Loucy (cell line): ENCODE data around the gene SLC9A2.

Experiments
- H2AFZ ChIP-seq: fragments of 200-600 bp; sonication (generic); 2 replicates; pipeline ENCODE4 v1.6.0; 2016; ENCODE audit warnings: antibody characterized with exemption, mild to moderate bottlenecking, low read length, moderate library complexity
- H3F3A ChIP-seq: fragments of 200-600 bp; 2 replicates; pipeline ENCODE4 v1.6.0; 2016; ENCODE audit warnings: antibody characterized with exemption, low read depth, mild to moderate bottlenecking
- H3K27me3 ChIP-seq: fragments of 200-600 bp; sonication (generic); 2 replicates; pipeline ENCODE4 v1.6.1; 2014; ENCODE audit warnings: low read length, mild to moderate bottlenecking; ENCODE audit not compliant: insufficient read depth, poor library complexity, severe bottlenecking
- H3K36me3 ChIP-seq: fragments of 200-600 bp; sonication (generic); 2 replicates; pipeline ENCODE4 v1.6.1; 2016; ENCODE audit warnings: low read length; ENCODE audit not compliant: insufficient read depth
- H3K4me1 ChIP-seq: fragments of 200-600 bp; sonication (generic); 2 replicates; pipeline ENCODE4 v1.5.1; 2014; ENCODE audit warnings: low read length, mild to moderate bottlenecking; ENCODE audit not compliant: insufficient read depth, poor library complexity, severe bottlenecking
- H3K4me2 ChIP-seq: fragments of 200-600 bp; sonication (generic); 2 replicates; pipeline ENCODE4 v1.6.0; 2014; ENCODE audit warnings: antibody characterized with exemption, low read length, low read depth, mild to moderate bottlenecking; ENCODE audit not compliant: poor library complexity, severe bottlenecking
- H3K4me3 ChIP-seq: fragments of 200-600 bp; sonication (generic); 2 replicates; pipeline ENCODE4 v1.5.1; 2014; ENCODE audit warnings: low read length, mild to moderate bottlenecking, mixed read lengths; ENCODE audit not compliant: poor library complexity, severe bottlenecking
- H3K79me2 ChIP-seq: fragments of 200-600 bp; sonication (generic); 2 replicates; pipeline ENCODE4 v1.6.1; 2014; ENCODE audit warnings: low read length; ENCODE audit not compliant: insufficient read depth
- H3K9ac ChIP-seq: fragments of 200-600 bp; sonication (generic); 2 replicates; pipeline ENCODE4 v1.6.0; 2014; ENCODE audit warnings: mild to moderate bottlenecking, low read depth, low read length, moderate library complexity; ENCODE audit not compliant: poor library complexity, severe bottlenecking
- H3K9me2 ChIP-seq: fragments of 200-600 bp; sonication (generic); replicated peaks from 2 replicates; pipeline ENCODE4 v1.6.1; 2016; ENCODE audit warnings: low read depth, low read length, mixed read lengths
- H3K9me3 ChIP-seq: fragments of 200-600 bp; sonication (generic); 2 replicates; pipeline ENCODE4 v1.6.1; 2014; ENCODE audit warnings: mild to moderate bottlenecking, antibody characterized with exemption, low read length, low read depth; ENCODE audit not compliant: insufficient read depth
- H4K20me1 ChIP-seq: fragments of 200-600 bp; sonication (generic); 2 replicates; pipeline ENCODE4 v1.6.0; 2014; ENCODE audit warnings: antibody characterized with exemption, low read length, mild to moderate bottlenecking; ENCODE audit not compliant: insufficient read depth, poor library complexity, severe bottlenecking
- CTCF ChIP-seq: fragments of 200-600 bp; sonication (generic); conservative IDR thresholded peaks from 2 replicates; pipeline ENCODE4 v1.5.1; 2014; ENCODE audit warnings: mild to moderate bottlenecking, antibody characterized with exemption, low read length
- EZH2phosphoT487 ChIP-seq: fragments of 200-600 bp; IDR thresholded peaks from 2 replicates; pipeline ENCODE4 v1.6.1; 2018; ENCODE audit warnings: antibody characterized with exemption, mild to moderate bottlenecking, moderate library complexity, borderline replicate concordance

SLC9A2 gene

GRCh38 chr2:102604769-102605168 is 14.6 kb upstream of the SLC9A2 start:
- H3K27me3 ChIP-seq = no peaks in the 10 kb centered on the region
- no peak overlapping the region for H3K4me2 ChIP-seq
- no peaks in the 10 kb centered on the region for H3K79me2 ChIP-seq
- H3K9ac ChIP-seq = no peak overlapping the region
- H4K20me1 ChIP-seq = no peaks in the 10 kb centered on the region
- H3F3A ChIP-seq = no peaks in the 10 kb centered on the region
- no peak overlapping the region for H3K4me3 ChIP-seq
- no peaks in the 10 kb centered on the region for H3K9me3 ChIP-seq
- no peaks in the 10 kb centered on the region for H3K36me3 ChIP-seq
- H3K9me2 ChIP-seq = no peaks in the 10 kb centered on the region
- TF ChIP-seq CTCF (no peak), EZH2phosphoT487 (no peak)
- H3K4me1 ChIP-seq = no peaks in the 10 kb centered on the region
- no peak overlapping the region for H2AFZ ChIP-seq

DNA sequence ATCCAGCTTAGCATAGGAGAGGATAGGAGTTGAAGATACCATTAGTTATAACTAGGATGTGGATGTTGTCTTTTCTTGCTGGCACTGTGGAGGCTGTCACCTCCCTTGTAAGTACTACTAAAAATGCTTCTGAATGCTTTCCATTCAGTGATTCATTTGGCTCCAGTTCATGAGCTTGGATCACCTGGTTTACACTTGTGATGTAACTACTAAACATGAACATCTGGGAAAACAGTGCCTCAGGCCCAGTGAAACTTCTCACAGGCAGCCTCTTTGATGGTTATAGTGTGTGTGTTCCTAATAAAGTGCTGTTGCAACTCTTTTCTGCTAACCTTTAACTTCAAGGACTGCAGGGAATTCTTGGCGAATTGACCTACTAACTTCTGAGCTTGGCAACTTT is 13.0 kb upstream of the SLC9A2 start:
- Histone ChIP-seq H3F3A (no peaks in the 10 kb centered on the region), H3K79me2 (no peaks in the 10 kb centered on the region), H3K27me3 (no peaks in the 10 kb centered on the region), H3K4me3 (no peak overlapping the region), H3K4me2 (no peak overlapping the region), H3K36me3 (no peaks in the 10 kb centered on the region), H3K9ac (no peak overlapping the region), H3K9me2 (no peaks in the 10 kb centered on the region), H3K4me1 (no peaks in the 10 kb centered on the region), H2AFZ (no peak overlapping the region), H3K9me3 (no peaks in the 10 kb centered on the region), H4K20me1 (no peaks in the 10 kb centered on the region)
- TF ChIP-seq EZH2phosphoT487 (no peak), CTCF (no peak)

- H3K79me2 ChIP-seq = no peaks in the 10 kb centered on the region
- H2AFZ ChIP-seq = no peak overlapping the region
- no peaks in the 10 kb centered on the region for H3K27me3 ChIP-seq
- H3K9me3 ChIP-seq = no peaks in the 10 kb centered on the region
- H3K4me2 ChIP-seq = no peak overlapping the region
- H3K4me3 ChIP-seq = no peak overlapping the region
- H4K20me1 ChIP-seq = no peaks in the 10 kb centered on the region
- no peaks in the 10 kb centered on the region for H3F3A ChIP-seq
- H3K36me3 ChIP-seq = no peaks in the 10 kb centered on the region
- no peak overlapping the region for H3K9ac ChIP-seq
- TF ChIP-seq CTCF = peak; percentile 93
- no peak for TF ChIP-seq EZH2phosphoT487
- H3K4me1 ChIP-seq = no peaks in the 10 kb centered on the region
- no peaks in the 10 kb centered on the region for H3K9me2 ChIP-seq
These were observed 3.5 kb upstream of the SLC9A2 start for GRCh38 chr2:102615620-102616436.
